Left ventricle myocardium superior (tissue), 1 donor: ENCODE data around the gene FGF14. TPM values are rescaled to one million over a fixed set of nuclear protein-coding genes. Genes with fewer than 3 reads are reported as not detected.

Source experiments
- ATAC-seq: fragments of 200-7000 bp; cut with Tn5 transposase; one replicate; pipeline ENCODE4 v1.9.1; 2020; ENCODE audit warnings: mild to moderate bottlenecking, moderate library complexity
- DNase-seq: peaks from one replicate; pipeline ENCODE4 v3.0.0-alpha.2; 2020
- intact Hi-C: fragments of 100-400 bp; cut with micrococcal nuclease; formaldehyde crosslinking; loops from one replicate; pipeline ENCODE4 v1.11.0; 2022
- total RNA-seq: library from RNA; stranded (reverse); fragmentation: NEBNext Ultra II Directional; extraction: Animal tissue kit (Norgen Biotek cat#: 25700); gene quantifications from one replicate; pipeline ENCODE4 v1.2.1, GENCODE V29; 2021
- donor health status: DM: no; HTN: yes; CAD: no; lungs with severe emphysema.

FGF14 gene
- total RNA-seq, 1 donor from 2014 or later: 3.3 TPM

DNA sequence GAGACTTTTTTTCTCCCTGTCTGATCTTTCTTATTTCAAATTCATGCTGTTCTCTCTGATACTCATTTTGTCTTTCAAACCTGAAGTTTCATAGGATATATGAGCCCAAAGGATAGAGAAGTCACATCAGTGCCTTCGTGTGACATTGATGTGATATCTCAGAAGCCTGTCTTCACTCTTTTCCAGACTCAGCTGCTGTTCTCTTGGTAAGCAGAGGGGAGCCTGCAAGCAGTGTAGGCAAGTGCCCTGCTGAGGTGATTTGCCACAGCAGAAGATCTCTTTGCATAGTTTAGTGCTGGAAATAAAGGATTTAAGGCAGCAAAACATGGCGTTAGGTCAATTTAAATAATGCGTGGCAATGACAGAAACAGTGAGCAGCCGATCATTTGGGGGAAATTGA is 602.7 kb downstream of the FGF14 start:
- no peak for ATAC-seq
- DNase-seq: no peak
- intact Hi-C loops: loop anchor here (10.0 kb wide), 1 partner anchor 126 kb away; no protein-coding TSS in a partner anchor

DNA sequence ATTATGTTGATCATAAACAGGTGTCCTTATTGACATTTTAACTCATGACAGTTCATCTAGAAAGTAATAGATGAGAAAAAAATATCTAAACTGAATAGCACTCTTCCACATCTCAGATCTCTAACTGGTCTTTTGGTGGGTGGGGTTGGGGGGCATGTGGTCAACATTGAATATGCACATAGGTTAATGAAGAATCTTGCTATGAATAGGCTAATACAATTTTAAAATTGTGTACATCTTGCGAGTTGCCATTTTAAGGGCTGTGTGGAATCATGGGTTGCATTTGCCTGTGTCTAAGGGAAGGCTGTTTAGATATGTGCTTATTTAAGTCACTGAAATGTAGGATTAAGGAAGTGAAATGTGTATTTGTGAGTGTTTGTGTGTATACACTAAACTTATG is 603.4 kb downstream of the FGF14 start:
- intact Hi-C loops: loop anchor here (10.0 kb wide), 1 partner anchor 126 kb away; no protein-coding TSS in a partner anchor
- ATAC-seq (no peak), DNase-seq (no peak)

DNA sequence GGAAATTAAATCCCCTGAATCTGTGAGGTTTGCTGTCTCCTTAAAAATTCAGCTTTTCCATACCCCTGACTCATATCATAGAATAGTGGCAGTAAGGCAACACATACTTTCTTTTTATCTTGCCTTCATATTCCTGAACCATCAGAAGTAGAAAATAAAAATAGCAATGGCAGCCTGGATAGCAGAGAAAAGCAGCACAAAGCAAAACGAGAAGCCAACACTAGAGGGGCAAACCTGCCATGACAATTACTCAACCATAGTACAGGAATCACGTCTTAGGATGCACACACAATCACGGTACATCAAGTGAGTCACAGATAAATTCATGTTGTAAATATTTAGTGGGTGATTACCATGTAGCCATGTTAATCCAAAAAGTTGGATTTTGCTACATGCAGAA is 606.4 kb downstream of the FGF14 start:
- ATAC-seq (peak; percentile 55), DNase-seq (no peak)
- intact Hi-C loops: loop anchor here (10.0 kb wide), 1 partner anchor 129 kb away; no protein-coding TSS in a partner anchor

DNA sequence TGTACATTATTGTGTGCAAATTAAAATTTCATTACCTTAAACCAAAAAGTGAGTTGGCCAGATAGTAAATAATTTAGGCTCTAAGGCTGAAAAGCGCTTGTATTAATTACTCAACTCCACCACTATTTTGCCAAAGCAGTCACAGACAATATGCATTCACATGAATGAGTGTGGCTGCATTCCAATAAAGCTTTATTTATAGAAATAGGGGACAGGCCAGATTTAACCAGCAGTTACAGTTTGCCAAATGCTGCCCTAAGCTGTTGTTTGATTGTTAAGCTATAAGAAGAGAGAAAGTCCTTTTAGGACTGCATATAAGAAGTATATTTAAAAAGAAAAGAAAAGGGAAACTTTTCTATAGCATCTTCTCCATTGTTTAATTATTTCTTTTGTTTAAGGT is 606.8 kb downstream of the FGF14 start:
- intact Hi-C loops: loop anchor here (10.0 kb wide), 1 partner anchor 130 kb away; no protein-coding TSS in a partner anchor
- DNase-seq (no peak), ATAC-seq (peak; percentile 87)

DNA sequence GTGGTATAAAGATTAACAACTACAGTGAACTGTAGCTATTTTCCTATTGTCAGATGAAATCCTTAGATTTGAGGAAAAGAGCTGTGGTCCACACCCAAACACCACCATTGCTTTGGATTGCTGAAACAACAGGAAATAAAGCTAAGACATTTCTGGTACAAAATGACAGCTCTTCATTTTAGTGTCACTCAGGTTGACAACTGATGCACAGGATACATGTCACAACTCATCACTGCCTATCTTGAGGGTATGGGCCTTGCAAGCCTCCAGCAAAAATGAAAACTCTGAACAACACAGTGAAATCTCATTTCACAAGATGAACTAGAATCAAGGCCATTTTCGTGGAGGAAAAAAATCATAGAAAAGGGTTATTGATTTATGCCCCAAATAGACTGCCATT is 609.7 kb downstream of the FGF14 start:
- intact Hi-C loops: loop anchor here (10.0 kb wide), 1 partner anchor 133 kb away; no protein-coding TSS in a partner anchor
- no peak for ATAC-seq
- no peak for DNase-seq

DNA sequence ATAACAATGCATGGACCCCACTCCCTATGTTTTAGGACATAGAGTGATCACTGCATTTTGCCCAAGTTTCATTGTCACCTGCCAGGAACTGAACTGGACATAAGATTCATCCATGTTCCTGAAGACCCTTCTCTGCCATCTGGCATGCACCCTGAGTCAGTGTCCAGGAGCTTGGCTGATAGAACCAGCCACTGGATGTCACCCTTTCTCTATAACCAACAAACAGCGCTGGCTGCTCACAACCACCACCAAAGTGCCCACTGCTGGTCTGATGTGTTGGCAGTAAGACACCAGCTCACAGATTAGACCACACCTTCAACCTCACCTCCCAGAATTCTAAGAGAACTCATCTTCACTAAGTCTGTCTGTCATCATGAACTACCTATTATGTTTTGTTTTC is 616.0 kb downstream of the FGF14 start:
- DNase-seq (peak; percentile 39), ATAC-seq (peak; percentile 91)
- intact Hi-C loops: no loop called here

DNA sequence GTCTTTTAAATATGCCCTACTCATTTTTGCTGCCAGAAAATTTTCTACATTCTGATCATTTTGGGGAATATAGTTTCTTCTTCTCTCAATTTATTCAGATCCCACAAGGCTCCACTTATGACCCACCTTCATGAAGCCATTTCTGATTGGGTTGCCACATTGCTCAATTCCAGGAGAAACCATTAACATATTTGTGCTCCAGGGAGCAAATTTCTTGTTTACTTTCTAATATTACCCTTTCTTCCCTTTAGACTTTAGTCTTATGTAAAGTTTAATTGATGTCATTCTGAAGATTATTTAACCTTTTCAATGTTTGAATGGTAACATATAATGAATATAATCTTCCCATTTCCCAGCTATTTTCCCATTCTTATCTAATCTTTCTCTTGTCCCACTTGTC is 617.5 kb downstream of the FGF14 start:
- intact Hi-C loops: no loop called here
- ATAC-seq (no peak), DNase-seq (no peak)

DNA sequence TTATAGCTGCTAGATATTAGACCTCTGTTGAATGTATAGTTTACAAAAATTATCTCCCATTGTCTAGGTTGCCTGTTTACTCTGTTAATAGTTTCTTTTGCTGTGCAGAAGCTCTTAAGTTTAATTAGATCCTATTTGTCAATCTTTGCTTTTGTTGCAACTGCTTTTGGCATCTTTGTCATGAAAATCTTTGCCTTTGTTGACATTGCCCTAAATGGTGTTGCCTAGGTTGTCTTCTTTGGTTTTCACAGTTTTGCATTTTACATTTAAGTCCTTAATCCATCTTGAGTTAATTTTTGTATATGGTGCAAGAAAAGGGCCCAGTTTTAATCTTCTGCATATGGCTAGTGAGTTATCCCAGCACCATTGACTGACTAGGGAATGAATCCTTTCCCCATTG is 618.3 kb downstream of the FGF14 start:
- ATAC-seq (no peak), DNase-seq (no peak)
- intact Hi-C loops: no loop called here

DNA sequence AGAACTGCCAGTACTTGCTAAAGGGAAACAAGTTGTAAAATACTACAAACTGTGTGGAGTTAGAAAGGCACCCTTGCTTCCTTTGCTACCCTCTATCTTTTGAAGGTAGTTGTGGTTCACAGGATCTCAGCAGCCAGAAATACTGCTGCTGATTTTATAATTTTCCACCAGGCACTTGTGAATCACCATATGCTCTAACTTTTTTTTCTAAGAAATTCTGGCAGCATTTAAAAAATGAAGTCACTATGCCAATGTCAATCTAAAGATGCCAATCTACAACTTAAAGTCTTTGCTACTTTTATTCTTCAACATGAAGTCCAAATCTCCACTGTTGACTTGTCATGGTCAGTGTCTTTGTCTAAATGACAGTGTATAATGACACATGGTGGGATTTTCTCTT is 621.6 kb downstream of the FGF14 start:
- ATAC-seq: no peak
- no peak for DNase-seq
- intact Hi-C loops: no loop called here

DNA sequence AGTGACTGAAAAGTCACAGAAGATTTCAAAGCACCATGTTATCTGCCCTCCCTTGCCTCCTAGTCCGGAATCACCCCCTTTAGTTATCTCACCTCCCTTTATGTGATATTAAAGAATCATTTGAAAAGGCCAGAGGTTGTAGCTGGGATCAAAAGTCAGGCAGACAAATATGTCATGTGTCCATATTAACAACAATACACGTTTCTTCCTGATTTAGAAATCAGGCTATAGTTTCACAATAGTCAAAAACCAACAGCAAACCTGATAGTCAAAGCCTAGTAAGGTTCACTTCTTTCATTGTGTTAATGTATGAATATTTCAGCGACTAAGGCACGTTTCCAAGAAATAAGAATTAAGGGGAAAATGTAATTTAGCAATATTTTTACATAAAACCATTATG is 622.7 kb downstream of the FGF14 start:
- intact Hi-C loops: no loop called here
- DNase-seq (no peak), ATAC-seq (no peak)

DNA sequence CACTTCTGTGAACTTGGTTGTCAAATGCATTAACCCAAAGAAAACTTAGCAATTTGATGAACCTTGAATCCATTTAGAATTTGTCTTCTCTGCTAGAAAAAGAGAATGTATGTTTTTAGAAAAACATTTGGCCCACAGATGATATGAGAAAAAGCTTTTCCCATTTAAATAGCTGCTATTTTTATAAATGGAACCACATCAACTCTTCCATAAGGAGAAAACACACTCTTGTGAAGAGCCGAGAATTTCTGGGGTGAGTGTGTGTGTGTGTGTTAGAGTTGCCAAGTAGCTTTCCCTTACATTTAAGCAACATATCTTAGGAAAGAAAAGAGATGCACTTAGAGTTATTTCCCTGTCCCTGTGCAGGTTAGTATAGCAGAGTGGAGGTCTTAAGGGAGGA is 626.6 kb downstream of the FGF14 start:
- DNase-seq: no peak
- intact Hi-C loops: no loop called here
- no peak for ATAC-seq

DNA sequence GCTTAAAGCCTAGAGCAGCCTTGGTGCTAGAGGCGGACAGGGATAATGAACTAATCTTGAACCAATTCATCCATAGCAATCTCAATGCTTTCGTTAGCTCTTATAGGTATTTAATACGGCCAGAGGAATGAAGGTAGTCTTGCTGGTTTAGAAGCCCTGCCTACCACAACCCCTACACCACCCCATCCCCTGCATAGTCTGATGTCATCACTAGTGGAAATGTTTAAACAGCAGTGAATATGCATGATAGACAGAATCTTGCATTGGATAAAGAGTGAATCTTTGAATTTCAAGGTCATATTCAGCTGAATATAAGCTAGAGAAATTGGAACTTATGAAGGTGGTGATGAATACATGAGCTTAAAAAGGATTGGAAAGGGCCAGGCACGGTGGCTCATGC is 627.5 kb downstream of the FGF14 start:
- ATAC-seq (no peak), DNase-seq (no peak)
- intact Hi-C loops: no loop called here

DNA sequence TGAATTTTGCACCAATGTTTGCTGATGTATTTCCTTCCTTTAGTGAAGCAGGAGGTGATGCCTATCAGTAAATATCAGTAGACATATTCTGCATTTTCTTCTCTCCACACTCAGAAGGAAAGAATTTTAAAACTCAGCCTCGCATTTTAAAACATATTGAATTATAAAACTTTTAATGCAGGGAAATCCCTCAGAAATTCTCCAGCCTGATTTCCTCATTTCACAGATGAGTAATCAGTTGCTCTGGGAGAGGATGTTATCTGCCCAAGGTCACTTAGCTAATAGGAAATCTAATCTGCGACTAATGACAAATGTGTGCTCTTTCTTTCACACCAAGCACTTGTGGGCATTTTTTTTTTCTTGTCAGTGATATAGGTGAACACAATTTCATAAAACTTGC is 628.8 kb downstream of the FGF14 start:
- DNase-seq: no peak
- intact Hi-C loops: no loop called here
- ATAC-seq: no peak

DNA sequence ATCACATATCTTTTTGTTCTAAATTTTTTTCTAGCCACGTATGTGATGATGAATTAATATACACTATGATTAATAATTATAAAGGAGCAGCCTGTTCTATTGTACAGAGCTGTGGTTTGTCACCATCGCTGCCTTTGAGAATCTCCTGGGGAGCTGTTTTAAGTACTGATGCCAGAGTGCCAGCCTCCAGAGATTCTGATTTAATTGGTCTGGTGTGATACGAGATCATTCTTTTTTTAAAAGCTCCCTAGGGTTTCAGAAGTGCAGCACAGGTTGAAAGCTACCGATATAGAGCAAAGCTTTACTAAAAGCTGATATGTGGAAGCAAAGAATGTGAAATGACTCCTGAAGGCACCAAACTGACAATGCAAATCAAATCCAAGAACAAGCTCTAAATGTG is 634.7 kb downstream of the FGF14 start:
- no peak for DNase-seq
- ATAC-seq: no peak
- intact Hi-C loops: no loop called here

DNA sequence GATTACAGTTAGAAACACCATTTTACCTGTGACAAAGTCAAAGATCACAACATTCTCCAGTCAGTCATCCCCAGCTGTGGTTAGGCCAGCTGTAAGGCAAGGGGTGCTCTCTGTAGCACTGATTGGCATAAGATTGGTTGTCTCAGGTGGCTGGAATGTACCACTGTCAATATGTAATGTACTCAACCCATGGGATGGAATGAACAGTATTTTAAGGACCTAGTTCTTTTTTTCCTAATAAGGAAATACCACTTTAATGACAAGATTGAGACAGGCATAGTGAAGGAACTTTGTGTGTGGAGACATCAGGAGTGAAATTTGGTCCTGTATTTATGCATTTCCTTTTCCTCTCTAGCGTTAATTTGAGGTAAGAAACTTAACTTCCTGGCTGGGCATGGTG is 638.7 kb downstream of the FGF14 start:
- intact Hi-C loops: no loop called here
- DNase-seq: no peak
- no peak for ATAC-seq

DNA sequence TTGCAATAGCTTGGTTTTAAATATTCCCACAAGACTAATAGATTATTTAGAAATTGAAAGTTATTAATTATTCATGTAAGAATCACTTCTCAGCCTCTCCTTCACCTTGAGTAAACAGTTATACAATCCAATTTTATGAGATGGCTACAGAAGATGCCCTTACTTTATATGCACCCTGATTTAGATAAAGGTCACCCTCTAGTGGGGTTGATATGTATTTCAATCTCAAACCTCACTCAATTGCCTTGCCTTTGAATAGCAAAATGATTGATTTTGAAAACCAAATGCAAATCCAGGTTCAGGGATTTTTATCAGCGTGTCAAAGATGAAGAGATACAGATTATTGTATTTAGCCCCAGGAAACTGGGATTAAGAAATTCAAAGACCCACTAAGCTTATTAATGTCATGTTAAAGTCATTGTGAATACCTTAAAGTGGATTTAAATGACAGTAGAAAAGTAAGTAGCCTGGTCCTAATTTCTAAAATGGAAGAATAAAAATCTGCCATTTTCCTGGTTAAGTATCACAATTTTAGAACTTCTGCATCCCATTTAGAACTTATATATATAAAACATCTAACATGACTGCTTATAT is 644.3 kb downstream of the FGF14 start:
- DNase-seq: no peak
- intact Hi-C loops: loop anchor here (10.0 kb wide), 1 partner anchor 613 kb away; no protein-coding TSS in a partner anchor
- ATAC-seq: peak; percentile 39

DNA sequence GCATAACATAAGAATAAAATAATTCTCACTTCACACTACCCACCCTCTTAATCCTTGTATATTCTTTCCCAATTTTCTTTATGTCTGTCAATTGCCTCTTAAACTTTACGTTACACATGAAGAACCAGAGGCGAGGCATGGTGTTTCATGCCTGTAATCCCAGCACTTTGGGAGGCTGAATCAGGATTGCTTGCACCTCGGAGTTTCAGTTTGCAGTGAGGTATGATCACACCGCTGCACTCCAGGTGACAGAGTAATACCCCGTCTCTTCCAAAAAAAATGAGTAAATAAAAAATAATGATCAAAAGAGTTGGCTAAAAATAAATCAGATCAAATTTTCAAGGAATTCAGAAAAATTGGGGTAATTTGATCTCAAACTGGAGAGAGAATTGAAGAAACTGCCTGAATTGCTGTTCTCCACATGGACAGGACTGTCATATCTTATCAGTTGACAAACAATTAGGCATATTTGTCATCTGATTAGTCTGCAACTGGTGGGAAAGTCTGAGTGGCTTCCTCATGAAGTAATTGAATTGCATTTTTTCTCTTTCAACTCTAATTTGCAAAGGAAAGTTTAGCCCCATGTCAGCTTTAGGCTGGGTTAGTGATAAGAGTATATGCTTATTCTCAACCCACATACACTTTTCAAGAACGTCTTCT is 646.5 kb downstream of the FGF14 start:
- intact Hi-C loops: loop anchor here (10.0 kb wide), 1 partner anchor 611 kb away; no protein-coding TSS in a partner anchor
- DNase-seq (no peak), ATAC-seq (no peak)

DNA sequence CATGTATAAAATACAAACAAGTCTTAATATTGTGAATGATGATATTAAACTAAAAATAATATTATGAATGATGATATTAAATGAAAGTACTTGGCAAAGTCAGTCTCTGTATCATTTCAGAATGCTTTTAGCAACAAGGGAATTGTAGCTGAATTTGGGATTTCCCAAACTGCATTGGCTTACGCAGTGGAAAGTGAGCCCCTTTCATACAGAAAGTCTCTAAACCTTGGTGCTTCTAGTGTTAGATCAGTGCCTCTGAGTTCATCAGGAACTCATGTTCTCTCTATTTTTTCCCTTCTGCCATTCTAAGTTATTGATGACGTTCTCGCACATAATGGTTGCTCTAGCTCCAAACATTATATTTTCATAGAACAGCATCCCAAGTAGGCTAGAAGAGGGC is 649.4 kb downstream of the FGF14 start:
- no peak for ATAC-seq
- DNase-seq: no peak
- intact Hi-C loops: loop anchor here (10.0 kb wide), 1 partner anchor 608 kb away; no protein-coding TSS in a partner anchor

DNA sequence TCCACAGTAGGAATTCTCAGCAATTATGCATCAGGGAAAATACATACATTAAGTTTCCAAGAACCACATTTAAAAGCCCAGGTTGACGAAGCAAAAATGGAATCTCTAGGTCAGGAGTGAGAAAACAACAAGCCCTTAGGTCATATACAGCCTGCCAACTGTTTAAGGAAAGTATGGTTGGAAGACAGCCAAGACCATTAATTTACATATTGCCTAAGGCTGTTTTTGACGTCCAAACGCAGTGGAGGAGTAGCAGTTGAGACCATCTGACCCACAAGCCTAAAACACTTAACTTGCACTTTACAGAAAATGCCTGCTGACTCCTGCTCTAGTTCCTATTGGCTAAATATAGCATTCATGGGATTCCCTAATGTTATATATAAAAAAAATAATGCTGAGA is 650.4 kb downstream of the FGF14 start:
- intact Hi-C loops: loop anchor here (10.0 kb wide), 1 partner anchor 607 kb away; no protein-coding TSS in a partner anchor
- DNase-seq (no peak), ATAC-seq (no peak)

DNA sequence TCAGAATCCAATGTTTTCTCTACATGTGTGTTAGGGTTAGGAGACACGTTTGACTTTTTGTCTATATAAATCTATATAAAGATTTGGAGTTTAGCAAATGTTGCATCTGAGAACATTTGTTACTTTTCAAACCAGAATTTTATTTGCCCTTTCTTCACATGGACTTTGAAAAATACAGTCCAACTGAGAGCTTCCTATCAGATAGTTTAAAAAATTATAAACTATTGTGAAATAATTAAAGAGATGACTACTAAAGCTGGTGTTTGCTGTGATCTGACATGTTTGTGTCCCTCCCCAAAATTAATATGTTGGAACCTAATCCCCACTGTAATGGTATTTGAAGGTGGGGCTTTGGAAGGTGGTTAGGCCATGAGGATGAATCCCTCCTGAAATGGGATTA is 652.3 kb downstream of the FGF14 start:
- intact Hi-C loops: no loop called here
- no peak for ATAC-seq
- DNase-seq: no peak

DNA sequence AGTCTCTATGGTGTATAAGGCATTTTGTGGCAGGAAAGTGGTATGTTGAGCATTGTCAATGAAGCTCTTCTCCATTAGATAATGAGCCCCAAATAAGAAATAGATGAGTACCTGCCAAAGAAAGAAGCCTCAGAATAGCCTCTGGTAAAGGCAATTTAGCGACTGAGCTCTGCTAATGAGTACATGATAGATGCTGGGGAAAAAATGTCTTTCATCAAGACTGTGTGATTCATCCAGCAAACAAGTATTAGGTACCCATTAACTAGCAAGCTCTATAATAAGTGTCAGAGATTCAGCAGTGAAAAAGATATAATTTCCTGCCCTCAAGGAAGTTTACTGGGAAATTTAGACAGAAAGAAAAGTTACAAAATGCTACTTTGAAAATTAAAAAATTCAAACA is 654.8 kb downstream of the FGF14 start:
- ATAC-seq: no peak
- intact Hi-C loops: no loop called here
- no peak for DNase-seq
